ENCODE results near the gene IRF1.

- TF ChIP-seq POLR2A (IDR thresholded peaks at IDR 0.05; ENCODE audit: low read length) (no peak), GATA1 (IDR thresholded peaks at IDR 0.05; ENCODE audit: low read depth, low read length) (no peak)
These were observed 20.6 kb downstream of the IRF1 start for GRCh38 chr5:132470010-132470392.

All from erythroblast (primary cell).